ENCODE results near the gene KCNIP3.

Gene KCNIP3

DNA sequence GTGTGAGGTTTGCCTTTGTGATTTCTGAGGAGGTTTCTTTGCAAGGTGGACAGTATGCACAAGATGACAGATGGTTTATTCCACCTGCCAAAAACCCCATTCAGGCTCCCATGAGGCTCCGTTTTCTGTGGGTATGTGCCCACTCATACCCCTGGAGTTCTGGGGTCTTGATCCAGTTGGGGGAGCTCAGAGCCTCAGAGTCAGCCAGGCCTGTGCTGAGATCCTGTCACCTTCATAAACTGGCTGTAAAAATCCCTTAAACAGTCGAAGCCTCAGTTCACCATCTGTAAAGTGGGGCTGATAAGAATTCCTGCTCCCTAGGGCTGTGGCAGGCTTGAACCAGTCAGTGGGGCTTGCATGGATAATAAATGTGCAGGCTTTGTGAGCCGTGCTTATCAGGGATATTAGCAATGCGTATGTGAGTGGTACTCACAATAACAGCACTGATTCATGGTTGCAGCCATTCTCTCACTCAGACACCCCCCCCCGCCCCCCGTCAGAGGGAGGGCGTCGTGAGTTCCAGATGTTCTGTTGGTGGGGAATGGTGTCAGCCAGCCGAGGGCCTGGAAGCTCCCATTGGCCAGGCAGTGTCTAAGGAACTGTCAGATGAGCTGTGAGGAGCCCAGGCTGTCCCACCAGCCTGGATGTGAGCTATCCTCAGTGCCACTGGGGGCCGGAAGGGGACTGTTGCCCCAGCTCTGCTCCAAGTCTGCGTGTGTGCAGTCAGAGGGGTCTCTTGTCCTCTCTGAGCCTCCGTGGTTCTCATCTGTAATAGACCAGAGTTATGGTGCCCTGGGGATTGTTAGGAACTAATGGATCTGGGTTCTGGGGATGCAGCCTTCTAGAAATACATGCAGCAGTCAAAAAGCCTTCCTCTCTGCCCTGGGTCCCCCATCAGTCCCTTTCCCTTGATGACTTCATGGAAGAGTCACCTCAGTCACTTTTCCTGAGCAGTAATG is 51.7 kb downstream of the KCNIP3 start:
- Histone ChIP-seq H3K27me3 (ENCODE audit: control insufficient read depth, insufficient read depth, low read length) (peaks cover 42% of the 10 kb centered on the region), H3K36me3 (ENCODE audit: control insufficient read depth, insufficient read depth, low read length) (no peaks in the 10 kb centered on the region), H3K9ac (ENCODE audit: low read depth, low read length) (no peak overlapping the region), H3K9me3 (ENCODE audit: control insufficient read depth, insufficient read depth, low read length) (no peaks in the 10 kb centered on the region), H3K4me1 (ENCODE audit: control insufficient read depth, insufficient read depth, low read length) (no peaks in the 10 kb centered on the region), H3K4me3 (ENCODE audit: low read depth, low read length) (no peak overlapping the region)

DNA sequence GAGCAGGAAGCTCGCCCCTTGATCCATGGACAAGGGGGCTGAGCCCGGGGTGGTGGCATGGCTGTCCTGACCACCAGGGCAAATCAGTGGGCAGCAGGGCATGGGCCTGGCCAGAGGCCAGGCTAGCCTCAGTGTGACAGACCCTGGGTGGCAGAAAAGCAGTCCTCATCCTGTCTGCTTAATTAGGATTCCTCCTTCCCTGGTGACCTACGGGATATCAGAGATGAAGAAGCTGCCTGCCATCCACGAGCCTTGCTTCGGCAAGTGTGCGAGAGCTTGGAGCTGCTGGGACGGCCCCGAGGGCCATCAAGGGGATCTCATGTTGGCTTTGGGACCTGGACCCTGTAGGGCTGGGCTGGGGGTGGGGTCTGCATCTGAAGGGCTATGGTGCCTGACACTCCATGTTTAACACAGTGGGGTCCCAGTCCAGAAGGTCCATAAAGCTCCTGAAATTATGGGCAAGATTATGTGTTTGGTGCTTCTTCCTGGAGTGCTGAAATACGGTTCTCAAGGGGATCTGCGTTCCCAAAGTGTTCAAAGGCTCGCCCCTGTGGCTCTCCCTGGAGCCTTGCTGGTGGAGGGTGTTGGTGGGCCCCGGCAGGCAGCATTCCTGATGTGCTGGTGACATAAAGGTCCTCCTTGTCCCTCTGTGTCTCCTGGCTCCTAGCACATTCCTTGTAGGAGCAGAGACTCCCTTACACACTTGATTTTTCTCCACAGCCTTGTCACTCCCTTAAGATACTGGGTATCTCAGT is 52.6 kb downstream of the KCNIP3 start:
- Histone ChIP-seq H3K9me3 (ENCODE audit: control insufficient read depth, insufficient read depth, low read length) (no peaks in the 10 kb centered on the region), H3K4me1 (ENCODE audit: control insufficient read depth, insufficient read depth, low read length) (no peaks in the 10 kb centered on the region), H3K27me3 (ENCODE audit: control insufficient read depth, insufficient read depth, low read length) (peaks cover 34% of the 10 kb centered on the region), H3K4me3 (ENCODE audit: low read depth, low read length) (no peak overlapping the region), H3K9ac (ENCODE audit: low read depth, low read length) (no peak overlapping the region), H3K36me3 (ENCODE audit: control insufficient read depth, insufficient read depth, low read length) (no peaks in the 10 kb centered on the region)

DNA sequence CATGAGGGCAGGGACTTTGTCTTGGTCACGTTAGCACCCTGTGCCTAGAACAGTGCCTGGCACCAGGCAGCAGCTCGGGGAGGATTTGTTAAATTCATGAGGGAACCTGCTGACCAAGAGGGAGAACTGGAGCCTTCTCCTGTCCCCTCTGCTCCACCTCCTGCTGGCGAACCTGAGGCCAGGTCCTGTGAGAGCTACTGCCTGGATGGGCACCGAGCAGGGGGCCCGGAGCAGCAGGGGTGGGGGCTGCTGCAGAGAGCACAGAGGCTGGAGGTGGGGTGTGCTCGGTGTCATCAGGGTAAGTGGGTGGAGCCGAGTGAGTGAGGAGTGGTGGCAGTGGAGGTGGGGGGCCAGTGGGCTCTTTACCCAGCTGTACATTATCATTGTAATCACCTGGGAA is 53.2 kb downstream of the KCNIP3 start:
- Histone ChIP-seq H3K9me3 (ENCODE audit: control insufficient read depth, insufficient read depth, low read length) (no peaks in the 10 kb centered on the region), H3K9ac (ENCODE audit: low read depth, low read length) (no peak overlapping the region), H3K27me3 (ENCODE audit: control insufficient read depth, insufficient read depth, low read length) (peaks cover 28% of the 10 kb centered on the region), H3K4me3 (ENCODE audit: low read depth, low read length) (no peak overlapping the region), H3K36me3 (ENCODE audit: control insufficient read depth, insufficient read depth, low read length) (no peaks in the 10 kb centered on the region), H3K4me1 (ENCODE audit: control insufficient read depth, insufficient read depth, low read length) (no peaks in the 10 kb centered on the region)

DNA sequence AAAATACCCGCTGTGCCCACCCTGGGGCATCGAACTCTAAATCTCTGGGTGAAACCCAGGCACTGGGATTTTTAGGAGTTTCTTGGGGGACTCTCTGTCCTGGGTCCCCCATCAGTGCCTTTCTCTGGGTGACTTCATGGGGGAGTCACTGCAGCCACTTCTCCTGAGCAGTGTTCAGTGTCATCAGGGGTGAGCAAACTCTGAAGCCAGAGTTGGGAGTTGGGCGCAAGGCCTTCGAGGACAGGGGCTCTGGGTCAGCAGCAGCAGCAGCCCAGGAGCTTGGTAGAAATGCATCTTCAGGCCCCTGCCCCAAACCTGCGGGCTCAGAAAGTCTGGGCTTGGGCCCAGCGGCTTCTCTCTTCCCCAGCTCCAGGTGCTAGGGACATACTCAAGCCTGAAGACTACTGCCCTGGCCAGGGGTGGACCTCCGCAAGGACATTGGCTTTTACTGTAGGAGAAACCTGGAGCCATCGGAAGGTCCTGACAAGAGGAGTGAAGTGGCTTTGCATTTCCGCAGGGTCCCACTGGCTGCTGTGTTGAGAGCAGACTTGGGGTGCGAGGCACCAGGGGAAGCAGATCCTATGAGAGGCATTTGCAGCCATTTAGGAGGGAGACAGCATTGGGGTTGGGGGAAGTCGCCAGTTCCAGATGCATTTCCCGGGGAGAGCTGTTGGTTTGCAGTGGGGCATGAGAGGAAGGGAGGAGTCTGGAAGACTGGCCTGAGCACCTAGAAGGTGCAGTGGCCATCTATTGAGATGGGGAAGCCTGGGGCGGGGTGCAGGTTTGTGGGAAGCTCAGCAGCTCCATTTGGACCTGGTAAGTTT is 53.8 kb downstream of the KCNIP3 start:
- no peaks in the 10 kb centered on the region for H3K9me3 ChIP-seq (ENCODE audit: control insufficient read depth, insufficient read depth, low read length)
- no peak overlapping the region for H3K4me3 ChIP-seq (ENCODE audit: low read depth, low read length)
- no peak overlapping the region for H3K9ac ChIP-seq (ENCODE audit: low read depth, low read length)
- H3K4me1 ChIP-seq (ENCODE audit: control insufficient read depth, insufficient read depth, low read length): no peaks in the 10 kb centered on the region
- H3K36me3 ChIP-seq (ENCODE audit: control insufficient read depth, insufficient read depth, low read length): no peaks in the 10 kb centered on the region
- peaks cover 24% of the 10 kb centered on the region for H3K27me3 ChIP-seq (ENCODE audit: control insufficient read depth, insufficient read depth, low read length)

GRCh38 chr2:95351598-95351915 is 54.4 kb downstream of the KCNIP3 start:
- H3K27me3 ChIP-seq (ENCODE audit: control insufficient read depth, insufficient read depth, low read length): peaks cover 24% of the 10 kb centered on the region
- H3K9ac ChIP-seq (ENCODE audit: low read depth, low read length): no peak overlapping the region
- H3K9me3 ChIP-seq (ENCODE audit: control insufficient read depth, insufficient read depth, low read length): no peaks in the 10 kb centered on the region
- H3K36me3 ChIP-seq (ENCODE audit: control insufficient read depth, insufficient read depth, low read length): no peaks in the 10 kb centered on the region
- H3K4me1 ChIP-seq (ENCODE audit: control insufficient read depth, insufficient read depth, low read length): no peaks in the 10 kb centered on the region
- no peak overlapping the region for H3K4me3 ChIP-seq (ENCODE audit: low read depth, low read length)

DNA sequence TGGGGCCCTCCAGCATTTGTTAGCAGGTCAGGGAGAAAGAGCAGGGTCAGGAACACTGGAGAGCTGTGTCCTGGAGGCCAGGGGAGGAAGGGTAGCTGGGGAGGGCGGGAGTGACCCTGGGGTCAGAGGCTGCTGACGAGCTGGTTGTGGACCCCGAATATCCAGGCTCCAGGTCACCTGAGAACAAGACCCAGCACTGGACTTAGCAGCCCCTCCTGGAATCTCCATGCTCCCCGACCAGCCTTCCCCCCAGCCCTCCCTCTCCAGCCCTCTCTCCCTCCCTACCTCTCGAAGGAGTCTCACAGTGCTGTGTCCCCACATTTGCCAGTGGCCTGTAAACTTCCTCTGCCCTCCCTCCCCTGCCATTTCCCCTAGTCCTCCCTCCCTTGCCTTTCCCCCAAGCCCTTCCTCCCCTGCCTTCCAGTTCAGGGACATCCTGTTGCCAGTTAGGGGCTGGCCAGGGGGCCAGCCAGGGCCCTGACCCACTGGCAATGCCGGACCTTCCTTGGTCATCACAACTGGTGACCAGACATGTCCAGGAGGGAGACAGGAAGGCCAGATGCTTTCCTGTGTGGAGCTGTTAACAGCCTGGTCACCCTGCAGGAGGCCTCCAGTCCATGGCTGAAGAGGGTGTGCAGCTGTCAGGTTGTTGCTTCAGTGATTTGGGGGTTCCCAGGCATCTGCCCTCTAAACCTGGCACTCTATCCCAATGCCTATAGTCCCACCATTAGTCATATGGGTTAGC is 55.3 kb downstream of the KCNIP3 start:
- no peaks in the 10 kb centered on the region for H3K36me3 ChIP-seq (ENCODE audit: control insufficient read depth, insufficient read depth, low read length)
- peaks cover 17% of the 10 kb centered on the region for H3K27me3 ChIP-seq (ENCODE audit: control insufficient read depth, insufficient read depth, low read length)

DNA sequence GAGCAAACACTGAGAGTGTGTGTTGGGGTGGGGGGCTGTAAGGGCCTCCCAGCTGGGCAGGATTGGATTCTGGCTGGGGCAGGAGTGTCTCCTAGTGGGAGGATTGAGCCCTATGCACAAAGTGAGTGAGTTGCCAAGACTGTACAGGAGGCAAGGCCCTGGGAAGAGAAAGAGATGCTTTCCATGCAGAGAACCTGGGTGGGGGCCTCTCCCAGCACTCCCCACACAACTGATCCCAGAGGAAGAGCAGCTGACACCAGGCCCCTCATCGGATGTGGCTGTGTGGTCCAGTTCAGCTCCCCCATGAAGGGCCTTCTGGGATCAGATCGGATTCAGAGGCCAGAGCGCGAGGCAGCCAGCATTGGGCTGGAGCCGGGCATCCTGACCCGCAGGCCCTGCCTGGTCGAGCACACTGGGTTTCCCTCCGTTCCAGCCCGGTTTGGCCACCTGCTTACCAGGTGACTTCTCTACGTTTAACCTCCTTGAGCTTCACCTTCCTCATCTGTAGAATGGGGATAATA is 56.0 kb downstream of the KCNIP3 start:
- no peaks in the 10 kb centered on the region for H3K36me3 ChIP-seq (ENCODE audit: control insufficient read depth, insufficient read depth, low read length)
- no peaks in the 10 kb centered on the region for H3K9me3 ChIP-seq (ENCODE audit: control insufficient read depth, insufficient read depth, low read length)
- H3K4me3 ChIP-seq (ENCODE audit: low read depth, low read length): no peak overlapping the region
- H3K4me1 ChIP-seq (ENCODE audit: control insufficient read depth, insufficient read depth, low read length): no peaks in the 10 kb centered on the region
- peaks cover 11% of the 10 kb centered on the region for H3K27me3 ChIP-seq (ENCODE audit: control insufficient read depth, insufficient read depth, low read length)
- H3K9ac ChIP-seq (ENCODE audit: low read depth, low read length): no peak overlapping the region

More for the DNA sequence above, 55.3 kb downstream of the KCNIP3 start:
- H3K9me3 ChIP-seq (ENCODE audit: control insufficient read depth, insufficient read depth, low read length): no peaks in the 10 kb centered on the region
- no peak overlapping the region for H3K4me3 ChIP-seq (ENCODE audit: low read depth, low read length)
- H3K4me1 ChIP-seq (ENCODE audit: control insufficient read depth, insufficient read depth, low read length): no peaks in the 10 kb centered on the region
- H3K9ac ChIP-seq (ENCODE audit: low read depth, low read length): no peak overlapping the region

DNA sequence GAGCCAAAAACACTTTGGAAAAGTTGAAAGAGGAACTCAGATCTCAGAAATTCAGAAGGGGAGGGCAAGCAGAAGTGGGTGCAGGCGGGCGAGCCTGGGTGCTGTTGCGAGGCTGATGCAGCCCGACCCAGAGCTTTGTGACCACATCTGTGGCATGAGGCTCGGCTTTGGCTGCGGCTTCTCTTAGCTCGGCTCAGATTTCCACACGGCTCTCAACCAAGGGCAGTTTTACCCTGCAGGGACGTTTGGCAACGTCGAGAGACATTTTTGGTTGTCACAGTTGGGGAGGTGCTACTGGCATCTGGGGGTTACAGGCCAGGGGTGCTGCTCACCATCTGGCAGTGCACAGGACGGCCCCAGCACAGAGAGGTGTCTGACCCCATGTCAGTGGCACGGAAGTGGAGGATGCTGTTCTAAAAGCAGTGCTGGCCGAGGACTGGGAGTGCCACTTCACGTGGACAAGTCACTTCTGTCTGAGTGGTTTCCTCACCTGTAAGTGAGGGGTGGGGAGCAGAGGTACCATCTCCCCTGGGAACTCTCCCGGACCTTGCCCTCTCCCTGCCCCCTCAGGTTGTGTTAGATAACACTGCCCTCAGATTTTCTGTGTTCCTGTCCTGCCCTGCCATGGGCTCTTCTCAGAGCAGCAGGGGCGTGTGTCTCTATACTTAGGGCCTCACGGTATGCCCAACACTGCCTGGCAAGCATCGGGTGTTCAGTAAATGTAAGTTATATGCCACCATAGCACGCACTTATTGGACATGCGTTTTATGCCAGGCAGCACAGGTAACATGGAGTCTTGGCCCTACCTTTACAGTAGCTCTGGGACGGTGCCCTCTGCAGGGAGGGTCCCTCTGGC is 56.7 kb downstream of the KCNIP3 start:
- H3K36me3 ChIP-seq (ENCODE audit: control insufficient read depth, insufficient read depth, low read length): no peaks in the 10 kb centered on the region
- no peak overlapping the region for H3K9ac ChIP-seq (ENCODE audit: low read depth, low read length)
- H3K4me3 ChIP-seq (ENCODE audit: low read depth, low read length): no peak overlapping the region
- H3K27me3 ChIP-seq (ENCODE audit: control insufficient read depth, insufficient read depth, low read length): peaks cover 5% of the 10 kb centered on the region
- H3K4me1 ChIP-seq (ENCODE audit: control insufficient read depth, insufficient read depth, low read length): no peaks in the 10 kb centered on the region
- H3K9me3 ChIP-seq (ENCODE audit: control insufficient read depth, insufficient read depth, low read length): no peaks in the 10 kb centered on the region

DNA sequence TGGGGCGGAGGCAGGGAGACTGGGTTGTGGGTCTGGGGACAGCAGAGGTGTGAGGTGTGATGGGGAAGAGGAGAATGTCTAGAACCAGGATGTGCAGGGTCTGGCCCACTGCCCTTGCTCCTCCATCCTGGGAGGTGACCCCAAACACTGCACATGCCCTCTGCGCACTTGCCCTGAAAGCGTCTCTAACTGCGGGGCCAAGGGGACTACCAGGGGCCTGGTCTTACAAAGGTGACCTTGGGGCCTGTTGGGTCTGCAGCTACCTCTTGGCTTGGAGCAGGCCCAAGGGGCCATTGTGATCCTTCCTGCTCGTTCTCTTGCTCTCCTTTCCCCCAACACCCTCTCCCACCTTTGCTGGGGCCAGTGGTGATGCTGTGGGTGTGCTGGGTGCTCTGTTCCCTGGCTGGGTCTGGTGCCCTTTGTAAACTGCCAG is 57.3 kb downstream of the KCNIP3 start:
- Histone ChIP-seq H3K27me3 (ENCODE audit: control insufficient read depth, insufficient read depth, low read length) (peaks cover 2% of the 10 kb centered on the region), H3K9me3 (ENCODE audit: control insufficient read depth, insufficient read depth, low read length) (no peaks in the 10 kb centered on the region), H3K4me1 (ENCODE audit: control insufficient read depth, insufficient read depth, low read length) (no peaks in the 10 kb centered on the region), H3K4me3 (ENCODE audit: low read depth, low read length) (no peak overlapping the region), H3K36me3 (ENCODE audit: control insufficient read depth, insufficient read depth, low read length) (no peaks in the 10 kb centered on the region), H3K9ac (ENCODE audit: low read depth, low read length) (no peak overlapping the region)

- Histone ChIP-seq H3K4me3 (ENCODE audit: low read depth, low read length) (no peak overlapping the region), H3K4me1 (ENCODE audit: control insufficient read depth, insufficient read depth, low read length) (no peaks in the 10 kb centered on the region), H3K9ac (ENCODE audit: low read depth, low read length) (no peak overlapping the region), H3K9me3 (ENCODE audit: control insufficient read depth, insufficient read depth, low read length) (no peaks in the 10 kb centered on the region), H3K36me3 (ENCODE audit: control insufficient read depth, insufficient read depth, low read length) (no peaks in the 10 kb centered on the region), H3K27me3 (ENCODE audit: control insufficient read depth, insufficient read depth, low read length) (no peaks in the 10 kb centered on the region)
Measured at GRCh38 chr2:95354925-95355324, 57.8 kb downstream of the KCNIP3 start.

Measured in iPS-15b (cell line).